HG02642 (cell line): ENCODE data around the gene SSU72.

Experiments used
- ATAC-seq: cut with Tn5 transposase; IDR thresholded peaks from one replicate; pipeline ENCODE4 v1.9.1; 2021; ENCODE audit warnings: mild to moderate bottlenecking; ENCODE audit not compliant: unreplicated experiment, poor library complexity

SSU72 gene

DNA sequence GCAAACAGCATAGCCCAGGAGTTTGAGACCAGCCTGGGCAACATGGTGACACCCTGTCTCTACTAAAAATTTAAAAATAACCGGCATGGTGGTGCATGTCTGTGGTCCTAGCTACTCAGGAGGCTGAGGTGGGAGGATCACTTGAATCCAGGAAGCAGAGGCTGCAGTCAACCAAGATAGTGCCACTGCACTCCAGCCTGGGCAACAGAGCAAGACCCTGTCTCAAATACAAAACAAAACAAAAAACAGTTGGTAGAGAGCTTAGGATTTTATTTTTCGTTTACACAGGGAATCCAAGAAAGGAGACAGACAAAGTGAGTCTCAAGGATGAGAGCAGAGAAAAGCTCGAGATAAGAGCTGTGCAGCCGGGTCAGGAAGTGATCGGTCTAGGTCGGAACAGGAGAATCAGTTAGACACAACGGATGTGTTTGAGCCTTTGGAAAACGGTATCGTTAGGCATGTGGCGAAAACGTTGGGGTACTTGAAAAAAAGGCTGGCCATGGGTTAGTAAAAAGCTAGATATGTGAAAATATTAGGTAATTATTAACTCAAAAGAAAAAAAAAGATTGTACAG, 38.9 kb upstream of the SSU72 start:
- ATAC-seq: no peak

DNA sequence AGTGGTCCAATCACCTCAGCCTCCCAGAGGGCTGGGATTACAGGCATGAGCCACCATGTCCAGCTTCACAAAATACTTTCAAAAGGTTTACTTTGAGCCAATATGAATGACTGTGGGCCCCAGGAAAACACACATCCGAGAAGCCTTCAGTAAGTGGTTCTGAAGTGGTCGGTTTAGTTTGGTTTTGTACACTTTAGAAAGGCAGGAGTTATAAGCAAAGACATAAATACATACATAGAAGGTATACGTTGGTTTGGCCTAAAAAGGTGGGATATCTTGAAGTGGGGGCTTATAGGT, 37.4 kb upstream of the SSU72 start:
- no peak for ATAC-seq

DNA sequence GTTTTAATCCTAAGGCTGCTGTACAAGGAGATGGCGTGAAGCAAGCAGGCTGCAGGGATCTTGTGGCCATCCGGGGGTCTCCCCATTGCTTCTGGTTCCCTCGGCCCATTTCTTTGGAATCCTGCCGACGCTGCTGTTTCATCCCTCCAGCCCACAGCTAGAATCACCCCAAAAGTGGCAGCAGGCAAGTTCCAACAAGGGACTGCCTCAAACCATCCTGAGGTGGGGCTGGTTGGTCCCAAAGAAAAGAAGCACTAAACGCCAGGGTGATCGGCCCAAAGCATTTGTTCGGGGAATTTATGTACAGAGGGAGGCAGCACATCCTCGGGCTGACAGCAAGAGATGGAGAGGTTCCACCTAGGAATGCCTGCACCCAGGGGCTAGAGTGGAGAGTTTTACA, 36.1 kb upstream of the SSU72 start:
- ATAC-seq: no peak

DNA sequence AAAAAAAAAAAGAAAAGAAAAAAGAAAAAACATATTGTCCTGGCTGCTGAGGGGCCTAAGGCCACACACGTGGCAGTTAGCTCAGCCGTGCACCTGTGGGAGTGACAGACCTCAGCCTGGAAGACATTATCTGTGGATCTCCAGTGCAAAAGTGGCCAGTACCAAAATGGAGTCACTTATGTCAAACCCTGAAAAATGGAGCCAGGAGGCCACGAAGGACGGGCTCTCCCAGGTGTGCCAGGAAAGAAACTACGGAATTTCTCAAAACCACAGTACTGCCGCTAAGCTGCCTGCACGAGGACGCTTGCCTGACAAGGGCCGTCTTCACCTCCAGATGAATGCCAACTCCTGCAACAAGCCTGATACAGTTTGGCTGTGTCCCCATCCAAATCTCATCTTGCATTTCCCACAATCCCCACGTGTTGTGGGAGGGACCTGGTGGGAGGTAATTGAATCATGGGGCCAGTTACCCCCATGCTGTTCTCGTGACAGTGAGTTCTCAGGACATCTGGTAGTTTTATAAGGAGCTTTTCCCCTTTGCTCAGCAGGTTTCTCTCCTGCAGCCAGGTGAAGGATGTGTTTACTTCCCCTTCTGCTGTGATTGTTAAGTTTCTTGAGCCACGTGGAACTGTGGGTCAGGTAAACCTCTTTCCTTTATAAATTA, 35.3 kb upstream of the SSU72 start:
- ATAC-seq: no peak

DNA sequence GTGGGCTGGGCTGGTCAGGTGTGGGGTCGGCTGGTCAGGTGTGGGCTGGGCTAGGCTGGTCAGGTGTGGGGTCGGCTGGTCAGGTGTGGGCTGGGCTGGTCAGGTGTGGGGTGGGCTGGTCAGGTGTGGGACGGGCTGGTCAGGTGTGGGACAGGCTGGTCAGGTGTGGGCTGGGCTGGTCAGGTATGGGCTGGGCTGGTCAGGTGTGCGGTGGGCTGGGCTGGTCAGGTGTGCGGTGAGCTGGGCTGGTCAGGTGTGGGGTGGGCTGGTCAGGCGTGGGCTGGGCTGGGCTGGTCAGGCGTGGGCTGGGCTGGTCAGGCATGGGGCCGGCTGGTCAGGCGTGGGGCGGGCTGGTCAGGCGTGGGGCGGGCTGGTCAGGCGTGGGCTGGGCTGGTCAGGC, 31.6 kb upstream of the SSU72 start:
- no peak for ATAC-seq

DNA sequence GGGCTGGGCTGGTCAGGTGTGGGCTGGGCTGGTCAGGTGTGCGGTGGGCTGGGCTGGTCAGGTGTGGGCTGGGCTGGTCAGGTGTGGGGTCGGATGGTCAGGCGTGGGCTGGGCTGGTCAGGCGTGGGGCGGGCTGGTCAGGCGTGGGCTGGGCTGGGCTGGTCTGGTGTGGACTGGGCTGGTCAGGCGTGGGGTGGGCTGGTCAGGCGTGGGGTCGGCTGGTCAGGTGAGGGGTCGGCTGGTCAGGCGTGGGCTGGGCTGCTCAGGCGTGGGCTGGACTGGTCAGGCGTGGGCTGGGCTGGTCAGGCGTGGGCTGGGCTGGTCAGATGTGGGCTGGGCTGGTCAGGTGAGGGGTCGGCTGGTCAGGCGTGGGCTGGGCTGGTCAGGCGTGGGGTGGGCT, 31.1 kb upstream of the SSU72 start:
- no peak for ATAC-seq

DNA sequence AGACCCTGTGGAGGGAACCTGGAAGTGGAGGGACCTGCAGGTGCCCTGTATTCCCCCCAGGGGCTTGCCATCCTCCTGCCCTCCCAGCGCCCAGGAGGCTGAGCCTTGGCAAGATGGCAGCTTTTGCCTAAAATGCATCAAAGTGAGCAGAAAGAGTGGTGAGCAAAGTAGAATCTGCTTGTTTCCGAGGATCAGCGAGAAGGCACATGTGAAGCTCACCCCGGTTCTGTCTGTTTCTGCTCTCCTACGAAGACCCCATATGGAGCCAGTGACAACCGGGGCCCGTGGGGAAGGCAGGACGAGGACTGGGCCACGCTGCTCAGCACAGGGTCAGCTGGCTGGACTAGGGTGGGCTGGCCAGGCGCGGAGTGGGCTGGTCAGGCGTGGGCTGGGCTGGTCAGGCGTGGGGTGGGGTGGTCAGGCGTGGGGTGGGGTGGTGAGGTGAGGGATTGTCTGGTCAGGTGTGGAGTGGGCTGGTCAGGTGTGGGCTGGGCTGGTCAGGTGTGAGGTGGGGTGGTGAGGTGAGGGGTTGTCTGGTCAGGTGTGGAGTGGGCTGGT, 30.4 kb upstream of the SSU72 start:
- no peak for ATAC-seq

DNA sequence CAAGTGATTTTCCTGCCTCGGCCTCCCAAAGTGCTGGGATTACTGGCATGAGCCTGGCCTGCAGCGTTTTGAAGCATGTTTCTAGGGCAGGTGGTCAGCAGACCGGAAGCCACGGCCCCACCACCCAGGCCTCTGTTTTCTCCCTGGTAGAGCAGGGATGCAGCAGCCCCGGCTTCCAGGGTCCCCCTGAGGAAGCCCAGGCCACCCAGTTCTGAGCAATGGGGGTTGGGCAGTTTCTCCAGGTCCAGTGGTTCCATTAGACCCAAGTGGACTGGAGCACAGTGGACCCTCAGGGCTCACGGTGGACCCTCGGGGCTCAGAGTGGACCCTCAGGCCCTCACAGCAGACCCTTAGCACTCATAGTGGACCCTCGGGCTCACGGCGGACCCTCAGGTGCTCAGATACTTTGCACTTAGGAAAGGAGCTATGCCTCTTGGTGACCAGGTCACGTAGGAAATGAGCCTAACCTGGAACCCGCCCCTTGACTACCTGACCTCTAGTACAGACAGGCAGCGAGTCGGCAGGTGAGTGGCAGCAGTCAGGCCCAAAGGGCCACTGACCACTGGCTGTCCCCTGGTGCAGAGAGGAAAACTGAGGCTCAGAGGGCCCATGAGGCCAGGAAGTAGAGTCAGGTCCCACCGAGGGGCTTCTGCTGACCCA, 29.8 kb upstream of the SSU72 start:
- ATAC-seq: no peak

DNA sequence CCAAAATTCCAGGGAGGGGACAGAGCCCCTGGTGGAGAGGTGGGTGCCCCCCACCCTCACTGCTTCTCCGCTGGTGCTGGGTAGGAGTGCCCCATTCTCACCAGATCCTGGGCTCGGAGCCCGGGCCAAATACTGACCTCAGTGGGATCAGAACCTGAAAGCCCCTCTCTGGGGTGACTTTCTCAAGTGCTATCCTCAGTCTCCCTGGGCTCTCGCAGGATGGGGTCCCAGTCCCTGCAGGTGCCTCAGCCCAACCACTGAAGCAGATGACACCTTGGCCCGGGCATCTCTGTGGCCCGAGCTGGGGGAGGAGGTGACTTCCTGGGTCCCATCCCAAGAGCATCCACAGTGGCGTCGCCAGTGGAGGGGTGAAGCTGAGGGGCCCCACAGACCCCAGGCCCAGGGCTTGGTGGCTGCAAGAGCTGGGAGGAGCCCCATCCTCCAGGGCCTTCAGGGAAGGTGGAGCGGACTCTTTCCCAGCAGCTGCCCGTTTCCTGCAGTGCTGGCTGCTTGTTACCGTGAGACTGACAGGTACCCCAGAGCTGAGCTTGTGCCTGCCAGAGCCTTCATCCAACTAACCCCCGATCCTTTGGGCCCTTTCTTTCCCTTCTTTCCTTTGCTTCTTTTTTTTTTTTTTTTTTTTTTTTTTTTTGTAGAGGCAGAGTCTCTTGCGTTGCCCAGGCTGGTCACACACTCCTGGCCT, 29.2 kb upstream of the SSU72 start:
- ATAC-seq: no peak

DNA sequence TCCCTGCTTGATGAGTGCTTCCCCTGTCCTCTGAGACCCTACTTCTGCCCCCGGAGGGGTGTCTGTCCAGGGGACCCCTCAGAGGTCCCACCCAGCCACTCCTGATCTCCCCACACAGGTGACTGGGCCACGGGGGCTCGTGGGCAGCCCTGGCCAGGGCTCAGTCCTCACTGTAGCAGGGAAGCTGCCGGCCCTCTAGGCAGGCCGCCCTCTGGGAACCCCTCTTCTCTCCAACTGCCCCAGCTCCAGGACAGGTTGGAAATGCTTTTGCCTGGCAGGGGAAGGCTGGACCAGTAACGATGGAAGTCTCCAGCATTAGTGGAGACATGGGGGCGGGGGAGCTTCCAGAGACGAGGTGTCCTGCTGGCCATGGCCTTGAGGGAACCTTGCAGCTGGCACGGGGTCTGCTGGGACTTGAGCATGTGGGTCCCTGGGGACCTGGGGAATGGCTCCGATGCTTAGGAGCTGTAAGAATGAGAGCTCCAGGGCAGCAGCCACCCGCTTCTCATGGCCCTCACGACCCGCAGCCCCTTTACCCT, 28.4 kb upstream of the SSU72 start:
- no peak for ATAC-seq

DNA sequence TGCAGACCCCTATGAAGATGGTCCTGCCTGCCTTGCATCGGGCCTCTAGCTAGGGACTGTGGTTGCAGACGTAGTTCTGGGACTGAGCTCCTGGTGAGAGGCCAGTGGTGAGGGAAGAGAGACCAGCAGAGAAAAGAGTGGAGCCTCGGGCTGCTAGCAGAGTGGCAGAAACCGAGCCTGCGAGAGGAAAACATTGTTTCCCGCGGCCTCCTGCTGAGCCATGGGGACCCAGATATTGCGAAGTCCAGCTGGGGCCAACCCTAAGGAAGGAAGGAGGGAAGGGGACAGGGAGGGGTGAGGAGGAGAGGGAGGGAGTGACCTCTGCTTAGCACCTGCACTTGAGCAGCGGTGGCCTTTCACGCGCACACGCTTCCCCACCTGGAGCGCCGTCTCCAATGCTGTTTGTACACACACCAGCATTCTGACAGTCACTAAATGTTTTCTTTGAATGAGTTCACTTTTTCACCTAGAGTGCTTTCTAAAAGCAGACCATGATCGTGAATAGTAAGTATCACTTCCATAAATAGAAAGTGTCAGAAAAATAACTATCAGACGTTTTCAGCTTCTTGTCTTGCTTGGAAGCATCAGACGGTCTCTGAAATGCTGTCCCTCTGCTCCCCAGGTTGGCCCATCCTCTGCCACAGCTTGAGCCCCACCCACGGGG, 27.8 kb upstream of the SSU72 start:
- no peak for ATAC-seq

DNA sequence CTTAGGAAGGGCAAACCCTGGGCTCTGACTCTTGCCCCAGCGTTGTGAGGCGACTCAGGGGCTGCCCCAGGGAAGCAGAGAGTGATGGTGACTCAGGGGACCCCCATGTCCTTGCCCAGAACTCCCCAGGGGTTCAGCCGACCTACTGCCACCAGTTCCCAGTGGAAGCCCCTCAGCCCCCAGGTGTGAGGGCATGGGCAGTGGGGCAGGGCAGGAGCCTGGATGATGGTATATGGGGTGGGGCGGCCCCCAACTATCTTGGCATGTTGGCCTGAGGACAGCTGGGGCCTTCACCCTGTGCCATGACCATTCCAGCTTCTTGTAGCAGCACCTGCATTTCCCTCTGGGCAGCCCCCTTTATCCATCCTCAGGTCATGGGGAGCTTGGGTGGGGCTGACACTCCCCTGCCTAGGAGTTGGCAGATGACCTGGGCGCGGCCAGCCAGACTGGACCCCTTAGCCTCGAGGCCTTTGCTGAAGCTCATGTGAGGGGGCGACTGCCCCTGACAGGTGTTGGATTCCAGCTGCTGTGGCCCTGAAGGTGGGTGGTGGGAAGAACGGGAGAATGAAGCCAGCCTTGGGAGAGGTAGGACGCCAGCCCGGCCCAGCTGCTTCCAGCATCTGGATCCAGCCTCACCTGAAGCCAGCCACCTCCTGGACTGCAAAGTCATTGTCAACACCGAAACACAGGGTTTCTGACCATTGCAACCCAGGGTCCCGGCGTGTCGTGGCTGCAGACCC, 27.1 kb upstream of the SSU72 start:
- ATAC-seq: no peak

DNA sequence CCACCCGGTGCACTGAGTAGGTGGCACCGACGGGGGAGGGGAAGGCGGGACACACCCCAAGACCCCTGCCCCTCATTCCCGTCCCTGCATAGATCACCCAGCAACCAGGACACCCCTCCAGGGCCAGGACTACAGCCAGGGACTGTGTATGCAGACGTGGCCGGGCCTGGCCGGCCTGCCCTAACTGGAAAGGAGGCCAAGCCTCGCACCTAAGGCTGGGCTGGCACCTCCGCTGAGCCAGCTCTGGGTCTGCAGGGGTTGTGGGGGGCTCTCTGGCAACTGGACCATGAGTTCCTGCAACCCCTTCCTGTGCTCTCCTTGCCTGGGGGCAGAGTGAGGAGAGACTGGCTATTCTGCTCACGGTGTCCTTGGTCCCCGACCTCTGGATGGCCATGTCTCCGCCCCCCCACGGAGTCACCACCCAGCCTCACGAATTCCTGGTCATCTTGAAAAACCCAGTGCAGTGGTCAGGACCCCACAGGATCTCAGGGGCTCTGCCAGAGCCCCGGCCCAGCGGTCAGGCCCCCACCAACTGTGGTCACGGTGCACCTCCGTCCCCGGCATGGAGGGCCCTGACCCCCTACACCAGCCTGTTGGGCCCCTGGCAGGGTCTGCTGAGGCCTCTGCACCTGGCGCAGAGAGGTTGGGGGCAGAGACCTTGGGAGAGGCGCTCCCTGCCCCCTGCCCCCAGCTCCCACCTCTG, 26.3 kb upstream of the SSU72 start:
- no peak for ATAC-seq

DNA sequence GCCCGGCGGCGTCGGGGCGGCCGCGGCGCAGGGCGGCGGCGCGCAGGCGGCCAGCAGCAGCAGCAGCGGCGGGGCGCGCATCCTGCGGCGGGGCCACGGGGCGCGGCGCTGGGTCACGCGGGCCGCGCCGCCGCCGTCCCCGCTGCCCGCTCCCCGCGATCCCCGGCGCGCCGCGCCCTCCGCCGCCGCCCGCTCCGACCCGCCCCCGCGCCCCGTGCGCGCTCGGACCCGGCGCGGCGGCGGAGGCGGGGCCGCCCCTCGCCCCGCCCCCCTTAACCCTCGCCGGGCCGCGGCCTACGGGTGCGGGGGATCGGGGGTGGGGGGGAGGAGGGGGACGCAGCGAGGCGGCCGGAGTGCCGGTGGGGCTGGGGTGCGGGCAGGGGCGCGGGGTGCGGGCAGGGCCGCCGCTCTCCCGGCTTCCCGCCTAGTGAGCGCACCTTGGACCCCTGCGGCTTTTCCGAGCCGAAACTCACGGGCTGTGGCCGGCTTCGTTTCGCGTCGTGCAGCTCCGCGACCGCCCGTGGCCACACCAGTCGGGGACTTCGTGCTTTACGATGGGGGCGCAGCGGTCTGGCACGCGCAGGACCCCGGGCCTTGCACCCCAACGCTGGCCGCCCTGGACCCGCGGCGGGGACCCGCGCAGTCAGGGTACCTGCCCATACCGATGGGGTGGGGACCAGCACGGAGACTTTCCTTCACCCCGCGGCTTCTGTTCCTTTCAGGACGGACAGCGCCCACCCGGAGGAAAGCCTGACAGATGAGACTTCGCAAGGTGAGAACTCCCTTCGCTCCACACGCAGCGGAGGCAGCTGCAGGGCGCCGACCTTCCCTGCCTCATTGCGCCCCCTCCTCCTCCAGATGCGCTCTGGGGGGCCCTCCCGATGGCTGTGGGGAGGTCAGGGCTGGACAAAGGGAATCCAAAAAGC, 25.5 kb upstream of the SSU72 start, which contains the start of gene FNDC10:
Gene FNDC10, minus strand, starts transcription at position 201 of the 926 bp plus-strand sequence. Its CDS starts 120 bp downstream, at position 81.
- ATAC-seq: no peak

DNA sequence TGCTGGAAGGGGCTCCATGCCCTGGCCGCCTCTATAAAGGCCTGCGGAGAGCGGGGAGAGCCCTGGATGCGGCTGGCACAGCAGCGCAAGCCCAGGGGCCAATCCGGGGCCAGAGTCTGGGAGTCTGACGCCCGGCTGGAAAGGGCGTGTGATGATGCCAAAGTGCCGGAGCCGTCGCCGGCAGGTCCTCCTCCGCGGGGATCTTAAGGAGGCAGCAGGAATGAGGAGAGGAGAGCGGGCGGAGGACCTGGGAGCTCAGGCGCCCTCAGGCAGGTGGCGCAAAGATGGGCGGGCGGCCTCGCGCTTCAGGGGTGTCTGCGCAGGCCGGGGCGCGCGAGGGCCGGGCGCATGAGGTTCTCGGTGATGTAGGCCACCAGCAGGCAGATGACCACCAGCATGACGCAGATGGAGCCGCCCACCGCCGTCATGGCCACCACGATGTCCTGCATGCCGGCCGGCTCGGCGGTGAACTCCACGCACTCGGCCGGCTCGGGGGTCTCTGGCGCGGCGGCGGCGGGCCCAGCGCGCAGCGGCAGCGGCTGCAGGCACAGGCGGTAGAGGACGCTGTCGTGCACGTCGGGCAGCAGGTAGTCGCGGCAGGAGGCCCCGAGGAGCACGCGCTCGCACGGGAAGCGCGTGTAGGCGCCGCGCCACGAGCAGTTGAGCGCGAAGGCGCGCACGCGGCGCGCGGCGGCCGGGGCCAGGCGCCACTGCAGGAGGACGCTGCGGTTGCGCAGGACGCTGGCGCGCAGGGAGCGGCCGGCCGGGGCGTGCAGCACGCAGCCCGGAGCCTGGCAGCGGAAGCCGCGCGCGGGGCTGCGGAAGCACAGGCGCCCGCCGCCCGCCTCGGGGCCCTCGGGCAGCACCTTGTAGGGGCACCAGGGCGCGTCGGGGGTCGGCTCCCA, 24.6 kb upstream of the SSU72 start:
- no peak for ATAC-seq

DNA sequence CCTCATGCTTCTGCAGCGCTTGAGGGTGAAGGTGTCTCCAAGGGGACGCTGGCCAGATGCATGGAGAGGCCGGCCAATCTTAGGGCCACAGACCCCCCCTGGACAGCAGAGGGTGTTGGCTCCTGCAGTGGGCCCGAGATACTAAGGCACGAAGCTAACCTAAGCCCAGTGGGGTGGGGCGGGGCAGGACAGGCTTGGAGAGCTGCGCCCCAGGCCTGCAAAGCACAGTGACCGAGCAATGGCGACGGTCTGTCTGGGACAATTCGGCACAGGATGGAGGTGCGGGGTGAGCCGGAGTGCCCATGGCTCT, 24.0 kb upstream of the SSU72 start:
- no peak for ATAC-seq

DNA sequence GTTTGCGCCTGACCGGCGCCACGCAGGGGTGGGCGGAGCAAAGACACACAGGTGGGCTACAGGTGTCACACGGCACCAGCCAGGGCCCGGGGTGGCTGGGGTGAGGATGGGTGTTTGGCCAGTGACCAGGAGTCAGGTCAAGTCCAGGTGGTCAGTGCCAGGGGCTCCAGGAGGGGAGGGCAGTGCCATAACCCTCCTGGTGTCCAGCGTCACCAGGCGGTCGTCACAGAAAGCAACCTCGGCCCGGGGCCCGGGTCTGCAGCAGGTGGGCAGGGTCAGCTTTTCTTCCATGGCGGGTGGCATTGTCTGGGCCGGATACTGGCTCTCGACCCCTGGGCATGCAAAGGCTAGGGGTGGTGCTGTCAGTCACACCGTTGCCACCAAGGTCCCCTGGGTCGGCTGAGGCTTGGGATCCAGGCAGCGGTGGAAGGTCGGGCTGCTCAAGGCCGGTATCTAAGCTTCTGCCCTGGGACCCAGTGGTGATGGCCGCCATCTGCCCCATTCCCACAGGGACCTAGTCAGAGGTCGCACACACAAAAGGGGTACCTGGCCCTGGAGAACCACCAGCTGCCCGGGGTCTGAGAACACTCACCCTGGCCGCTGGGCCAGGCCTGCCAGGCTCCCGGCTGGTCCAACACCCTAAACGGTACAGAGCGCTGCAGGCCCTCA, 23.5 kb upstream of the SSU72 start:
- no peak for ATAC-seq
